GM21576 (cell line): ENCODE measurements around the gene C1orf53.

Experiments
- ATAC-seq: cut with Tn5 transposase; IDR thresholded peaks from one replicate; pipeline ENCODE4 v1.9.1; 2021; ENCODE audit warnings: mild to moderate bottlenecking, moderate library complexity; ENCODE audit not compliant: unreplicated experiment

The C1orf53 gene

GRCh38 chr1:197954718-197955418 lies 52.4 kb downstream of the C1orf53 start:
- ATAC-seq: no peak

DNA sequence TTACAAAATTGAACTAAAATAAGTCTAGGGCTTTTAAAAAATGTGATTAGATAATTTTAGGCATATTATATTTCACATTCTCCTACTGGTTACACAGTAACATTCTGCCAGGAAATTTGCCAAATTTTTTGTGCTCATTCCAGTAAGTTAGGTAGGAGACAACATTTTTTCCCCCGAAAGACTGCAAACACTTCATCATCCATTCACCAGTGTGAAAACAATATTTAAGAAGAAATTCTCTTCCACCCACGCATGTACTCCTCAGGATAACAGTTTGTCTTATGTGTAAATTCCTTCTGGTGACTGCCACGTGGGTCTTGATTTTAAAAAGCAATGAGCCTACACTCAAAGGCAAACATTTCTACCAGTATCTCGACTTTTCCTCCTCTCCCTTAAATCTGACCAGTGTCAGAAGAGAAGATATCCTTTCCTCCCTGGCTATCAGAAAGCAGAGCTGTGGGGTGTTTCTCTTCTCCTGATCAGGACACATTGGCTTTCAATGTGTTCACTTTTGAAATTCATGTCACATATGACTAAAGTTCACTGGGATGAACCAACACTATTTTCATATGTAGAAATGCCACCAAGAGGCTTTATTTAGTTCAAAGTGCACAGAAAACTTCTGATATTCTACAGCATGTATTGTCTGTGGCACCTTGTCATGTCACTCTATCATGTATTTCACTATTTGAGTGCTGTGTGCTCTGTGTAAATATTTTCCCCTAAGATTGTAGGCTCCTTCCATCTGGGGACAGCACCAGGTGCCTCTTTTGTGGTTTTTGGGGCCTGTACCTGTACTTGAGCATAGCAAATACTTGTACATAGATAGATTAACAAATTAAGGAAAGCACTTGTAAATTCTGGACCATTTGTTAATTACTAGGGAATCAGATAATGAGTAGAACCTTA lies 53.3 kb downstream of the C1orf53 start:
- ATAC-seq: no peak
